K562 (cell line): ENCODE results near the gene BID. TPM values are rescaled to one million over a fixed set of nuclear protein-coding genes. Genes with fewer than 3 reads are reported as not detected.
A peak's percentile ranks its signal among the peaks of the same experiment; 100 is the strongest.

Experiments used
- ATAC-seq: fragments of 200-7000 bp; cut with Tn5 transposase; 3 replicates; pipeline ENCODE4 v1.9.1; 2020; ENCODE audit warnings: moderate library complexity
- BruUV-seq: library from RNA; stranded (reverse); fragments of 400-500 nt; replicated peaks from 2 replicates; lab custom pipeline; 2021; lab: Mats Ljungman, UMichigan
- CTCF ChIA-PET: fragments of 300-600 bp; formaldehyde crosslinking; extraction: SDS; loops from one replicate; lab custom pipeline; 2021; ENCODE audit warnings: low intra/inter-chr PET ratio; lab: Yijun Ruan, JAX
- POLR2A ChIA-PET: fragments of 300-600, 350-650 bp; sonication (Branson Sonifier 250); formaldehyde crosslinking; extraction: SDS; loops from one replicate; lab custom pipeline; 2021; ENCODE audit warnings: antibody characterized with exemption, inconsistent platforms; lab: Yijun Ruan, JAX
- DNase-seq, 4 experiments: peaks; one replicate each; pipeline versions ENCODE4 v3.0.0 to v3.0.0-alpha.2; 2011 to 2018; ENCODE audit warnings: low spot score in 3 of 4, mixed read lengths in 3 of 4; ENCODE audit errors: extremely low read depth in 1 of 4
- FAIRE-seq: peaks from 2 replicates; lab custom pipeline; 2011; peaks lifted over from hg19 to GRCh38; lab: Jason Lieb, UNC
- H2AFZ ChIP-seq: 2 replicates; pipeline ENCODE4 v1.6.0; 2011; ENCODE audit warnings: low read depth, low read length, control low read depth, inconsistent platforms
- H3K27ac ChIP-seq: fragments of 200-600 bp; 3 replicates; pipeline ENCODE4 v1.8.0; 2011; ENCODE audit warnings: low read depth, mild to moderate bottlenecking, control low read depth, inconsistent platforms, low read length, moderate library complexity, mixed read lengths; ENCODE audit errors: extremely low read depth
- H3K27me3 ChIP-seq, 2 experiments: fragments of 300-600 bp in 1 of 2; 2 replicates in 1 of 2; 3 replicates in 1 of 2; pipeline versions ENCODE4 v1.6.0 to v1.8.0; 2011; ENCODE audit warnings: inconsistent platforms in 2 of 2, low read length in 2 of 2, mild to moderate bottlenecking in 1 of 2, mixed read lengths in 1 of 2, moderate library complexity in 1 of 2; ENCODE audit not compliant: control insufficient read depth in 2 of 2, insufficient read depth in 2 of 2
- H3K36me3 ChIP-seq: fragments of 300-600 bp; 3 replicates; pipeline ENCODE4 v1.8.0; 2011; ENCODE audit warnings: mild to moderate bottlenecking, low read length, inconsistent platforms; ENCODE audit not compliant: control insufficient read depth, insufficient read depth
- H3K4me1 ChIP-seq, 2 experiments: fragments of 200-600 bp in 1 of 2; replicated peaks in 1 of 2; 2 replicates in 1 of 2; 3 replicates in 1 of 2; pipeline versions ENCODE4 v1.5.1 to v1.8.0; 2011; ENCODE audit warnings: inconsistent platforms in 2 of 2, low read length in 2 of 2, mild to moderate bottlenecking in 1 of 2, mixed read lengths in 1 of 2, moderate library complexity in 1 of 2; ENCODE audit not compliant: control insufficient read depth in 2 of 2, insufficient read depth in 2 of 2
- H3K4me2 ChIP-seq: 2 replicates; pipeline ENCODE4 v1.6.1; 2011; ENCODE audit warnings: low read length, control low read depth, inconsistent platforms, mixed read lengths; ENCODE audit not compliant: insufficient read depth
- H3K4me3 ChIP-seq: fragments of 200-600 bp; sonication (generic), shearing (Covaris generic); 2 replicates; pipeline ENCODE4 v1.5.1; 2016; ENCODE audit warnings: control low read depth, inconsistent platforms
- H3K79me2 ChIP-seq: fragments of 200-600 bp; 3 replicates; pipeline ENCODE4 v1.8.0; 2011; ENCODE audit warnings: low read length, inconsistent platforms; ENCODE audit not compliant: control insufficient read depth, insufficient read depth
- H3K9ac ChIP-seq, 2 experiments: 2 replicates each; pipeline versions ENCODE4 v1.6.0 to v1.6.1; 2011; ENCODE audit warnings: low read depth in 2 of 2, low read length in 2 of 2, control low read depth in 1 of 2, inconsistent platforms in 1 of 2, mild to moderate bottlenecking in 1 of 2, mixed read lengths in 1 of 2; ENCODE audit not compliant: insufficient read depth in 1 of 2
- H3K9me1 ChIP-seq: one replicate; pipeline ENCODE4 v1.6.0; 2011; ENCODE audit warnings: inconsistent platforms, mild to moderate bottlenecking, low read length, moderate library complexity; ENCODE audit not compliant: control insufficient read depth, insufficient read depth
- H3K9me3 ChIP-seq: replicated peaks from 2 replicates; pipeline ENCODE4 v1.5.1; 2011; ENCODE audit warnings: low read depth, low read length, inconsistent platforms; ENCODE audit not compliant: control insufficient read depth, insufficient read depth
- H4K20me1 ChIP-seq: replicated peaks from 2 replicates; pipeline ENCODE4 v1.6.1; 2011; ENCODE audit warnings: low read length, inconsistent platforms, mixed read lengths; ENCODE audit not compliant: control insufficient read depth, insufficient read depth
- FOXA3 ChIP-seq, 2 experiments: fragments of 450-650 bp in 1 of 2; sonication (generic) in 1 of 2; formaldehyde crosslinking; IDR thresholded peaks in 1 of 2; conservative IDR thresholded peaks in 1 of 2; 2 replicates each; pipeline versions ENCODE4 v1.4.0 to v1.8.0; 2020 to 2022; ENCODE audit warnings: mild to moderate bottlenecking in 2 of 2, missing genetic modification reagents in 1 of 2
- FOXP1 ChIP-seq: sonication (generic); formaldehyde crosslinking; IDR thresholded peaks from 2 replicates; pipeline ENCODE4 v1.8.0; 2022; ENCODE audit warnings: mild to moderate bottlenecking, missing genetic modification reagents
- WGBS: fragments of 100-300 bp; shearing (Covaris generic); methylation state at CpG from one replicate; pipeline ENCODE4 v1.1.6; 2016; ENCODE audit warnings: low coverage, mixed read lengths; ENCODE audit not compliant: insufficient coverage; ENCODE audit errors: missing lambda C conversion rate; 5-methylcytosine and 5-hydroxymethylcytosine counted together
- in situ Hi-C: fragments of 300-500 bp; cut with MboI; formaldehyde crosslinking; loops from 4 replicates; pipeline ENCODE4 v1.15.0; 2018; ENCODE audit warnings: inconsistent platforms, mixed read lengths
- intact Hi-C: fragments of 100-400 bp; cut with micrococcal nuclease; formaldehyde crosslinking; loops from 2 replicates; pipeline ENCODE4 v1.14.2; 2022
- polyA plus RNA-seq, 8 experiments: library from polyadenylated mRNA; depleted of rRNA in 4 of 8; stranded (reverse) in 5 of 8; unstranded in 3 of 8; fragments of >200 nt; fragmentation: Nextera tagmentation in 2 of 8; fragmentation: Illumina TruSeq in 1 of 8; extraction: Ambion mirVana in 2 of 8; extraction: Trizol in 1 of 8; gene quantifications; 2 replicates each; pipeline versions ENCODE4 v1.2.1 to v1.2.3, GENCODE V29; 2011 to 2014; ENCODE audit warnings: inconsistent platforms in 1 of 8, missing spikeins in 1 of 8
- total RNA-seq, 7 experiments: library from RNA; depleted of rRNA in 6 of 7; stranded (reverse); fragments of >200 nt in 6 of 7; fragmentation: Illumina TruSeq in 2 of 7; extraction: Trizol in 2 of 7; gene quantifications; 2 replicates each; pipeline versions ENCODE4 v1.2.1 to v1.2.3, GENCODE V29; 2011 to 2021; ENCODE audit warnings: low replicate concordance in 1 of 7
- TF ChIP-seq, protein P1 (sequence below): sonication (generic); formaldehyde crosslinking; IDR thresholded peaks from 2 replicates; pipeline ENCODE4 v1.8.0; 2023; ENCODE audit warnings: missing genetic modification reagents, mild to moderate bottlenecking, borderline replicate concordance
- TF ChIP-seq, protein P2 (sequence below): sonication (generic); formaldehyde crosslinking; IDR thresholded peaks from 2 replicates; pipeline ENCODE4 v1.9.0; 2022; ENCODE audit warnings: mild to moderate bottlenecking, missing genetic modification reagents

The BID gene
- total and polyA plus RNA-seq, 9 of the 15 experiments (the other 6 are each of a cell fraction or from before 2014, with no cell fraction given) = 5.2 to 209 (median 63.7) TPM

DNA sequence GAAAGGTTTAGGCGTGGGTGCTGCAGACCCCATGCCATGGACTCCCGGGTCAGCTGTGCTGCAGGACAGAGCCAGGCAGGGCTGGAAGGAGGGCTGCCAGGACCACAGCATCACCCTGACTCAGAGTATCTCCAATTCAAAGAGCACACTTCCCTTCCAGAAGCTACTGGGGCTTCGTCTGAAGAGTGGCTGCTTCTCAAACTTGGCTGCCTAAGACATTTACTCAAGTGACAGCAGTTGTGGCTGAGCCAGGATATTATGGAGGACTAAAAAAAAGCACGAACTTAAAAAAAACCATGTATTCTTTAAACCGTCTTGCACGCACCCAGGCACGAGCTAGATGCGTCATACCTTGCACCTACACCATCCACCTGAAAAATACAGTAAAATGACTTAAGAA is 13.0 kb upstream of the BID start:
- peak overlapping the region; percentile 77 for H3K27ac ChIP-seq
- WGBS = 60% methylated on average over 8 of the region's 8 CpGs
- DNase-seq (no peak), FAIRE-seq (no peak), ATAC-seq (peak; percentile 6)
- peak overlapping the region; percentile 75 for H3K4me2 ChIP-seq
- no peaks in the 10 kb centered on the region; a peak in 1 of 5 replicates for H3K27me3 ChIP-seq
- no peaks in the 10 kb centered on the region for H3K9me3 ChIP-seq
- H4K20me1 ChIP-seq = peaks cover 6% of the 10 kb centered on the region; the same call in 1 of the 2 replicates
- H3K4me3 ChIP-seq = no peak overlapping the region
- in situ Hi-C loops = no loop called here
- intact Hi-C loops = loop anchor here (2.0 to 5.0 kb wide), 3 partner anchors 150 to 290 kb away; partner anchors contain the start of genes BCL2L13 and PEX26
- H3K79me2 ChIP-seq = no peaks in the 10 kb centered on the region
- H3K9ac ChIP-seq = peak overlapping the region; percentile 48 to 77
- H2AFZ ChIP-seq = peak overlapping the region; percentile 80
- no peaks in the 10 kb centered on the region; the same call in 2 of the 3 replicates for H3K36me3 ChIP-seq
- ChIA-PET POLR2A (interaction anchor here (0.6 to 6.0 kb wide), 6 partner anchors 9 to 369 kb away, joined by 3 to 54 read pairs (median 3); partner anchors contain the start of gene BID), CTCF (interaction anchor here (3.3 kb wide), 1 partner anchor 44 kb away, joined by 23 read pairs; no protein-coding TSS in a partner anchor)
- no TSS peak for BruUV-seq
- H3K9me1 ChIP-seq = peaks cover 3% of the 10 kb centered on the region
- peaks cover 30 to 58% of the 10 kb centered on the region in 2 experiments; a peak in 4 of 5 replicates for H3K4me1 ChIP-seq
- TF ChIP-seq, protein P1, sequence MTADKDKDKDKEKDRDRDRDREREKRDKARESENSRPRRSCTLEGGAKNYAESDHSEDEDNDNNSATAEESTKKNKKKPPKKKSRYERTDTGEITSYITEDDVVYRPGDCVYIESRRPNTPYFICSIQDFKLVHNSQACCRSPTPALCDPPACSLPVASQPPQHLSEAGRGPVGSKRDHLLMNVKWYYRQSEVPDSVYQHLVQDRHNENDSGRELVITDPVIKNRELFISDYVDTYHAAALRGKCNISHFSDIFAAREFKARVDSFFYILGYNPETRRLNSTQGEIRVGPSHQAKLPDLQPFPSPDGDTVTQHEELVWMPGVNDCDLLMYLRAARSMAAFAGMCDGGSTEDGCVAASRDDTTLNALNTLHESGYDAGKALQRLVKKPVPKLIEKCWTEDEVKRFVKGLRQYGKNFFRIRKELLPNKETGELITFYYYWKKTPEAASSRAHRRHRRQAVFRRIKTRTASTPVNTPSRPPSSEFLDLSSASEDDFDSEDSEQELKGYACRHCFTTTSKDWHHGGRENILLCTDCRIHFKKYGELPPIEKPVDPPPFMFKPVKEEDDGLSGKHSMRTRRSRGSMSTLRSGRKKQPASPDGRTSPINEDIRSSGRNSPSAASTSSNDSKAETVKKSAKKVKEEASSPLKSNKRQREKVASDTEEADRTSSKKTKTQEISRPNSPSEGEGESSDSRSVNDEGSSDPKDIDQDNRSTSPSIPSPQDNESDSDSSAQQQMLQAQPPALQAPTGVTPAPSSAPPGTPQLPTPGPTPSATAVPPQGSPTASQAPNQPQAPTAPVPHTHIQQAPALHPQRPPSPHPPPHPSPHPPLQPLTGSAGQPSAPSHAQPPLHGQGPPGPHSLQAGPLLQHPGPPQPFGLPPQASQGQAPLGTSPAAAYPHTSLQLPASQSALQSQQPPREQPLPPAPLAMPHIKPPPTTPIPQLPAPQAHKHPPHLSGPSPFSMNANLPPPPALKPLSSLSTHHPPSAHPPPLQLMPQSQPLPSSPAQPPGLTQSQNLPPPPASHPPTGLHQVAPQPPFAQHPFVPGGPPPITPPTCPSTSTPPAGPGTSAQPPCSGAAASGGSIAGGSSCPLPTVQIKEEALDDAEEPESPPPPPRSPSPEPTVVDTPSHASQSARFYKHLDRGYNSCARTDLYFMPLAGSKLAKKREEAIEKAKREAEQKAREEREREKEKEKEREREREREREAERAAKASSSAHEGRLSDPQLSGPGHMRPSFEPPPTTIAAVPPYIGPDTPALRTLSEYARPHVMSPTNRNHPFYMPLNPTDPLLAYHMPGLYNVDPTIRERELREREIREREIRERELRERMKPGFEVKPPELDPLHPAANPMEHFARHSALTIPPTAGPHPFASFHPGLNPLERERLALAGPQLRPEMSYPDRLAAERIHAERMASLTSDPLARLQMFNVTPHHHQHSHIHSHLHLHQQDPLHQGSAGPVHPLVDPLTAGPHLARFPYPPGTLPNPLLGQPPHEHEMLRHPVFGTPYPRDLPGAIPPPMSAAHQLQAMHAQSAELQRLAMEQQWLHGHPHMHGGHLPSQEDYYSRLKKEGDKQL (CRISPR knock-in tag) = 0 out of 2 replicates have a peak, but pooled peaks have one; percentile 12
- TF ChIP-seq FOXP1 (CRISPR knock-in tag) = 0 out of 2 replicates have a peak, but pooled peaks have one; percentile 25
- TF ChIP-seq, protein P2, sequence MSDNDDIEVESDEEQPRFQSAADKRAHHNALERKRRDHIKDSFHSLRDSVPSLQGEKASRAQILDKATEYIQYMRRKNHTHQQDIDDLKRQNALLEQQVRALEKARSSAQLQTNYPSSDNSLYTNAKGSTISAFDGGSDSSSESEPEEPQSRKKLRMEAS (CRISPR knock-in tag) = 0 out of 2 replicates have a peak, but pooled peaks have one; percentile 25
- TF ChIP-seq FOXA3 (CRISPR knock-in tag; conservative IDR thresholded peaks at IDR 0.05 in 1 of 2, IDR thresholded peaks at IDR 0.05 in 1 of 2) = no peak
